T-helper 22 cell (primary cell): Measurements from ENCODE around the gene SLC35F6.
"Not testable (repeated sequence)": the region's sequence is repeated elsewhere in the genome, so short reads cannot be mapped to it uniquely, and the experiment has no call there.

Experiments used
- DNase-seq: peaks from one replicate; pipeline ENCODE4 v3.0.0-alpha.2; 2020; ENCODE audit warnings: low read depth

The SLC35F6 gene

DNA sequence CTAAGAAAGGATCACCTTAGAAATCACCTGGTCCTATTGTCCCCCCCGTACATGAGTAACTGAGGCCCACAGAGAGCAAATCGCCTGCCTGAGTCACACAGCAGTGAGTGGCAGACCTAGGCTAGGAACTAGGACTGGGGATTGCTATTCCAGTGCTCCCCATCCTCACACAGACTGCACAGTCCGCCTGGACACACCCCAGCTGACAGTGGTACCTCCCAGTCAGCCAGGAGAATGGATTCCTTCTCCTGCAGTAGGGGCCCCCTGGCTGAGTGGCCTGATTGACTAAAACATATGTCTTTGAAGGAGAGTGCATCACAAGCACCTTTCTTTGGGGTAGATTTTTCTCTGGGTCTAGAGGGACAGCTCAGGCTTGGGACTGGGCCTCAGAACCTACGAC, 32.4 kb upstream of the SLC35F6 start:
- DNase-seq: no peak

DNA sequence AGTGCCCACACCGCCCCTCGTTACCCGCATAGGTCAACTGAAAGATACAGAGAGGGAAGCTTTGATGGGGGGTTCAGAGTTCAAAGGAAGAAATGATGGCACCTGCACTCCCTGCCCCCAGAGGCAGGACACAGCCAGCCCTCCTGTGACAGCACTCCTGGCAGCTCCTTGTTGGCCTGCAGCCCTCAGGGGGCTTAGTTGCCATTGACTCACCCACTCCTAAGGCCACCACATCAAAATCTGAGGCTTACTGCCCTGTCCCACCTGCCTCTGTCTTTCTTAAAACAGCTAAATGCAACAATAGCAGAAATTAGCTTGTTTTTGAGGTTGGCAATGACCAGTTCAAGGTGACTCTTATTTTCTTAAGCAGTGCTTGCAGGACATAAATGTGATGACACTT, 31.6 kb upstream of the SLC35F6 start:
- DNase-seq: no peak

GRCh38 chr2:26733413-26733812, 30.7 kb upstream of the SLC35F6 start:
- DNase-seq: no peak

DNA sequence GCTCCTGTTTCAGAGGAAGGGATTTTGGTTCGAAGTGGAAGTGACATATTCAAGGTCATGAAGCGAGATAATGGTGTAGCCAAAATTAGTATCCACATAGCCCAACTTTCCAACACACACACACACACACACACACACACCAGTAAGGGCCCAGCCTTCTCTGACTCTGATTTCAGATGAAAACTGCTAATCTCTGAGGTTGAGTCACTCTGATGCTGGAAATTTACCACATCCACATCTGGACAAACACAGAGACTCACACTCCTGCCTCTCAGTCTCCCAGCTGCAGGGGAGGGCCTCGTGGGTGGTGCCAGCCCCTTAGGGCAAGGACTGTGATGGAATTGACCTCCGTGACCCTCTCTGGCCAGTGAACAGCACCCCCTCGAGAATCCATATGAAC, 29.0 kb upstream of the SLC35F6 start:
- DNase-seq: no peak

- no peak for DNase-seq
Observed at GRCh38 chr2:26735883-26736588, 28.0 kb upstream of the SLC35F6 start.

DNA sequence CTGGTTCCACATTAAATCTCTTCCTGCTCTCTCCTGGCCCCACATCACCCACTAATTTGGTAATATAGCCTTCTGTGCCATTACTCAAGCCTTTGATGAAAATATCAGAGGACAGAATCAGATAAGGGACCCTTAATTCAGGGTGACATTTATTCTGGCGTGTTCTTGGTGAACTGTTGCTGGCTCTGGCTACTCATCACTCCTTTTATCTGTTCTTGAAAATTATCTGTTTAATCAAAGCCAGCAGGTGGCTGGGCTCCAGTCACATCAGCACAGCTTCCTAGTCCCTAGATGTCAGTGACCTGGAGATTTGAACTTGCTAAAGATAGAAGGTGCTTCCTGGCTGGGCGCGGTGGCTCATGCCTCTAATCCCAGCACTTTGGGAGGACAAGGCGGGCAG, 26.9 kb upstream of the SLC35F6 start:
- no peak for DNase-seq

GRCh38 chr2:26738481-26738880, 25.6 kb upstream of the SLC35F6 start:
- no peak for DNase-seq

DNA sequence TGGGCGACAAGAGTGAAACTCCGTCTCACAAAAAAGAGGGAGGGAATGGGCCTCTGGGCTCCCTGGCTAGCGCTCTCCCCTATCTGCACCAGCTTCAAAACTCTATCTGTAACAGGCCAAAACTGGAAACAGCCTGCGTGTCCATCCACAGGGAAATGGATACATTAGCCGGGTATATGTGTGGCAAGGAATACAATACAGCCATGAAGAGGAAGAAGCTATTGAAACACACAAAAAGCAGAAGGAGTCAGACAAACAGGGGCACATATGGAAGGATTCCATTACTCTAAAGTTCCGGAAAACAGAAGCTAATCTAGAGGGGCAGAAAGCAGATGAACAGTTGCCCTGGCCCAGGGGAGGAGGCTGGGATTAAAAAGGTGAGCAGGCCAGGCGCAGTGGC, 24.6 kb upstream of the SLC35F6 start:
- no peak for DNase-seq

GRCh38 chr2:26740346-26740745, 23.7 kb upstream of the SLC35F6 start:
- DNase-seq: no peak

GRCh38 chr2:26740890-26741302, 23.2 kb upstream of the SLC35F6 start:
- no peak for DNase-seq

DNA sequence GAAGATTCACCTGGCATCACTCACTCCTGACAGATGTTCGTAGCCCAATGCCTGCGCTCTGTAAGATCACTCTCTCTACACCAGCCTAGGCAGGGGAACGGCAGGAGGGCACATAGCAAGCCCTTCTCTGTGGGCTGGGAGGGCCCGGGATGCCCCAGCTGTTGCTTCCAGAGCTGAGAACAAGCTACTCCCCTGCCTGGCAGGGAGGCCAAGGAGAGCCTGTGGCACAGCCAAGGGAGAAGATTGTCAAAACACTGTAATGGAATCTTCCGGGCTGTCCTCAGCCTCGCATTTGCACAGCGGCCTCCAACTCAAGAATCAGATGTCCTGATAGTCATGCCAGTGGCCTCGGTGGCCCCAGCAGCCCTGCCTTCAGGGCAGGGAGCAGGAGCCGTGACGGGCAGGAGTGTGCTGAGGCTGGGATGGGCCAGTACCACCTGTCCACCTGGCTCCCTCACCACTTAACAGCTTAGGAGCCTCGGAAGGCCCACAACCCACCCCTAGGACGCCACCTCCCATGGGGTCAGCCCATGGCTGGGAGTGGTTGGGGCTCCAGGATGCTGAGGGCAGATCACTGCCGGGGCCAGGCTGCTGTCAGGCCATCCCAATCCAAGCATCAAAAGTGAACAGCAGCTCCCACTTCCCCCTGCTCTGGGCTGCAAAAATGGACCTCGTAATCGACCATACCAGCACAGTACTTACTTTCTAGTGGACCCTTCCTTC, 21.9 kb upstream of the SLC35F6 start:
- DNase-seq: no peak

- DNase-seq: no peak
Observed at GRCh38 chr2:26743852-26744251, 20.2 kb upstream of the SLC35F6 start.

DNA sequence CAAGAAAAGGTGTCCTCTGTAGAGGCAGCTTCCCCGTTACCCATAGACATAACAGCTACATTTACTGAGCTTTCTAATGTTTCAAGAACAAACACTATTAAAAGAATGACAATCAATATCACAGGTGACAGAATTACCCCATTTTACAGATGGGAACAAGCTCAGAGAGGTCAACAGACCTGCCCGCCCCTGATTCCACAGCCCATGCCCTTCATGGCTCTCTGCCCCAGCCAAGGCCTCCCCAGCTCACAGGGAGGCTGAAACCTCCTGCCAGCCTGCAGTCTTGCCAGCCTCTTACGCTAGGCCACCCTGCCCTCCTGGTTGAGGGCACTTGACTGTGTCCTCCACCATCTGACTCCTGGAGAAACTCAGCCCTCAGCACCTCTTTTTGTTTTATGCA, 19.1 kb upstream of the SLC35F6 start:
- DNase-seq: no peak

DNA sequence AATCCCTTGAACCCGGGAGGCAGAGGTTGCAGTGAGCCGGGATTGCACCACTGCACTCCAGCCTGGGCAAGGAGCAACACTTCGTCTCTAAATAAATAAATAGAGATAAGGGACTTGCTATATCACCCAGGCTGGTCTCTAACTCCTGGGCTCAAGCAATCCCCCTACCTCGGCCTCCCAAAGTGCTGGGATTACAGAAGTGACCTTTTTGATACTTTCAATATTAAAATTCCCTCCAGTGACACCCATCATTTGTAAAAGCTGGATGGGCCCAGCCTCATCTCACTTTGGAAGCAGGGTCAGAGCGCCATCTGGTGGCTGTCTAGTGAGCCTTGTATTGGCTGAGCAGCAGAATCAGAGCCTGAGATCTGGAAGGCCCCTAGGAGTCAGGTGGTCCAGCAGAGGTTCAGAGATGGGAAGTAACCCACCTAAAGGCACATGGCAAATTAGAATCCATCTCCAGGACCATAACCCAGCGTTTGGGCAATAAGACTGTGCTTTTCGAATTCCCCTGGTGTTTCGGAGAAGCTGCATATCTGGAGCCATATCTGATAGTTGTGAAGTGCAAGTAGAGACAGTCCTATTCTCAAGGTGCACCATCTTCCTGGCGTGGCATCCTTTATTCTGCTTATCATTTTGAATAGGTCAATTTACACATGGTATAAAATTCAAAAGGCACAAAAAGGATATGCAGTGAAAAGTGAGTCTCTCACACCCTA, 18.3 kb upstream of the SLC35F6 start:
- DNase-seq: peak; percentile 30

DNA sequence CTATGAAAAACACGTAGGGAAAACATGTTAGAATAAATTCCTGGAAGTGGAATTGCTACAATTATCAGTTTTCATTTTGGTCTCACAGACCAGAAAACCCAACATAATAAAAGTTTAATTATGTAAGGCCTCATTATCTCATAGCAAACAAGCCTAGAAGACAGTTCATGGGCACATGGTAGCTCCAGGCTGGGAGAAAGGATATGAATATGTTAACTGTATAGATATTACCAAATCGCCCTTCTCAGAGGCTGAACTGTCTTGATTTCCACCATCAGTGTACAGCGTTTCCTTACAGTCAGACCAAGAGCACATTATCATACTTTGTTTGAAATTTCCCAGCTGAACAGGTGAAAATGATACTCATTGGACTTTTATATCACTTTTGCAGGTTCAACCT, 17.1 kb upstream of the SLC35F6 start:
- no peak for DNase-seq

GRCh38 chr2:26749787-26750420, 14.2 kb upstream of the SLC35F6 start:
- not testable (repeated sequence) for DNase-seq

DNA sequence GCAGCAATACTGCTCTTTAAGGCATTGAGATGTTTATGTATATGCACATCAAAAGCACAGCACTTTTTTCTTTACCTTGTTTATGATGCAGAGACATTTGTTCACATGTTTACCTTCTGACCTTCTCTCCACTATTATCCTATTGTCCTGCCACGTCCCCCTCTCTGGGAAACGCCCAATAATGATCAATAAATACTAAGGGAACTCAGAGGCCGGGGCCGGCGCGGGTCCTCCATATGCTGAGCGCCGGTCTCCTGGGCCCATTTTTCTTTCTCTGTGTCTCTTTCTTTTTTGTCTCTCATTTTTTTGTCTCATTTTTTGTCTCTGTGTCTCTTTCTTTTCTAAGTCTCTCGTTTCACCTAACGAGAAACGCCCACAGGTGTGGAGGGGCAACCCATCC, 13.6 kb upstream of the SLC35F6 start:
- not testable (repeated sequence) for DNase-seq

- no peak for DNase-seq
Observed at GRCh38 chr2:26752656-26753055, 11.4 kb upstream of the SLC35F6 start.

DNA sequence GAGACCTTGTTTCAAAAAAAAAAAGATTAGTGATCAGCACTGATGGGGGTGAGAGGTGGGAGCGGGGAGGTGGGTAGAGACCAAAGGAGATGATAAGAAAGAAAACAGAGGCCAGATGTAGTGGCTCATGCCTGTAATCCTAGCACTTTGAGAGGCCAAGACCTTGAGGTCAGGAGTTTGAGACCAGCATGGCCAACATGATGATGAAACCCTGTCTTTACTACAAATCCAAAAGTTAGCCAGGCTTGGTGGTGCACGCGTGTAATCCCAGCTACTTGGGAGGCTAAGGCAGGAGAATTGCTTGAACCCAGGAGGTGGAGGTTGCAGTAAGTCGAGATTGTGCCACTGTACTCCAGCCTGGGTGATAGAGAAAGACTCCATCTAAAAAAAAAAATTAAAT, 9.5 kb upstream of the SLC35F6 start:
- no peak for DNase-seq

GRCh38 chr2:26754972-26755670, 9.0 kb upstream of the SLC35F6 start:
- DNase-seq: no peak

DNA sequence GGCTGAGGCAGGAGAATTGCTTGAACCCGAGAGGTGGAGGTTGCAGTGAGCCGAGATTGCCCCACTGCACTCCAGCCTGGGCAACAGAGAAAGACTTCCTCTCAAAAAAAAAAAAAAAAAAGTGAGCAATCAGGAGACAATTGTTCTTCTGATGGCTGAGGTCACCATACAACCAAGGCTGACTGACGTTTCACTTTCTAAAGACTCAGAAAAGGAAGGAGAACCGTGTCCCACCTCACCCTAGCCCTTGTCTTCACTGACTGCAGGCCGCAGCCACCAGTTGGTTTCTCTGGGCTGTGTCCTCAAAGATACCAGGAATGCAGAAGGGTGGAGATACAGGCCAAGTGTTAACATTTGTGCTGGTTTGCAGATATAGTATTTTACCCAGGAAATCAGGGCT, 7.7 kb upstream of the SLC35F6 start:
- DNase-seq: no peak
